HCT116 (cell line): ENCODE data around the gene CHAF1A. TPM values are rescaled to one million over a fixed set of nuclear protein-coding genes. Genes with fewer than 3 reads are reported as not detected.

ENCODE experiments used
- ATAC-seq: fragments of 200-7000 bp; cut with Tn5 transposase; 2 replicates; pipeline ENCODE4 v1.9.1; 2020; ENCODE audit warnings: mild to moderate bottlenecking, moderate library complexity
- BruUV-seq: library from RNA; stranded (reverse); fragments of 400-500 nt; replicated peaks from 2 replicates; lab custom pipeline; 2021; lab: Mats Ljungman, UMichigan
- CTCF ChIA-PET: fragments of 300-600 bp; sonication (Branson Sonifier 250); formaldehyde crosslinking; loops from one replicate; lab custom pipeline; 2021; ENCODE audit warnings: antibody characterized with exemption; lab: Charles Lee
- POLR2A ChIA-PET: fragments of 300-600, 350-600 bp; sonication (Branson Sonifier 250); formaldehyde crosslinking; loops from one replicate; lab custom pipeline; 2021; ENCODE audit warnings: antibody characterized with exemption; lab: Charles Lee
- RAD21 ChIA-PET, 2 experiments: fragments of 300-600 bp; sonication (Branson Sonifier 250); formaldehyde crosslinking; loops; one replicate each; lab custom pipeline; 2023; ENCODE audit warnings: low total read pairs in 2 of 2; ENCODE audit not compliant: uncharacterized antibody in 2 of 2, unreplicated experiment in 2 of 2, low non-redundant PET in 1 of 2; lab: Charles Lee
- DNase-seq: peaks from one replicate; pipeline ENCODE4 v3.0.0-alpha.2; 2010; ENCODE audit warnings: low read depth, low spot score
- H2AFZ ChIP-seq: fragments of 200-600 bp; shearing (Covaris generic), sonication (generic); 2 replicates; pipeline ENCODE4 v1.6.1; 2017; ENCODE audit warnings: low read depth, mixed run types, mixed read lengths, antibody characterized with exemption, low read length; ENCODE audit not compliant: poor library complexity, severe bottlenecking
- H3K27ac ChIP-seq: 2 replicates; pipeline ENCODE4 v1.5.1; 2012; ENCODE audit warnings: low read depth, low read length
- H3K27me3 ChIP-seq: fragments of 200-600 bp; sonication (generic); 2 replicates; pipeline ENCODE4 v1.6.1; 2016; ENCODE audit warnings: mixed run types, low read length, mixed read lengths; ENCODE audit not compliant: insufficient read depth
- H3K36me3 ChIP-seq, 2 experiments: fragments of 200-500 bp in 1 of 2; fragments of 200-600 bp in 1 of 2; sonication (Bioruptor generic) in 1 of 2; sonication (generic) in 1 of 2; 2 replicates each; pipeline versions ENCODE4 v1.5.1 to v1.6.1; 2014 to 2016; ENCODE audit warnings: low read length in 2 of 2, inconsistent platforms in 1 of 2, mixed read lengths in 1 of 2, mixed run types in 1 of 2; ENCODE audit not compliant: insufficient read depth in 2 of 2, control insufficient read depth in 1 of 2
- H3K4me1 ChIP-seq, 2 experiments: fragments of 200-600 bp in 1 of 2; sonication (generic) in 1 of 2; 2 replicates each; pipeline versions ENCODE4 v1.5.1 to v1.6.1; 2012 to 2017; ENCODE audit warnings: low read length in 2 of 2, inconsistent platforms in 1 of 2, mild to moderate bottlenecking in 1 of 2, mixed read lengths in 1 of 2, mixed run types in 1 of 2, moderate library complexity in 1 of 2; ENCODE audit not compliant: insufficient read depth in 2 of 2, control insufficient read depth in 1 of 2
- H3K4me2 ChIP-seq: fragments of 200-600 bp; sonication (generic); 2 replicates; pipeline ENCODE4 v1.6.1; 2017; ENCODE audit warnings: mixed run types, low read length, mixed read lengths
- H3K4me3 ChIP-seq, 2 experiments: fragments of 200-600 bp in 1 of 2; sonication (generic) in 1 of 2; replicated peaks in 1 of 2; 2 replicates each; pipeline ENCODE4 v1.5.1; 2011 to 2016; ENCODE audit warnings: low read length in 2 of 2, control low read depth in 1 of 2, low read depth in 1 of 2, mild to moderate bottlenecking in 1 of 2, mixed read lengths in 1 of 2, mixed run types in 1 of 2
- H3K79me2 ChIP-seq: fragments of 200-600 bp; sonication (generic); 2 replicates; pipeline ENCODE4 v1.6.1; 2017; ENCODE audit warnings: mild to moderate bottlenecking, mixed run types, low read length, moderate library complexity, mixed read lengths; ENCODE audit not compliant: insufficient read depth
- H3K9ac ChIP-seq: fragments of 200-600 bp; sonication (generic); 2 replicates; pipeline ENCODE4 v1.6.1; 2016; ENCODE audit warnings: low read length, mixed read lengths
- H3K9me2 ChIP-seq: fragments of 200-600 bp; sonication (generic), shearing (Covaris generic); 2 replicates; pipeline ENCODE4 v1.6.1; 2017; ENCODE audit warnings: mixed run types, mild to moderate bottlenecking, moderate library complexity; ENCODE audit not compliant: insufficient read depth
- H3K9me3 ChIP-seq, 2 experiments: fragments of 200-500 bp in 1 of 2; fragments of 200-600 bp in 1 of 2; sonication (Bioruptor generic) in 1 of 2; sonication (generic) in 1 of 2; 2 replicates each; pipeline ENCODE4 v1.6.1; 2014 to 2017; ENCODE audit warnings: low read length in 2 of 2, mixed read lengths in 2 of 2, inconsistent platforms in 1 of 2, low read depth in 1 of 2, mild to moderate bottlenecking in 1 of 2, mixed run types in 1 of 2, moderate library complexity in 1 of 2; ENCODE audit not compliant: control insufficient read depth in 1 of 2, insufficient read depth in 1 of 2
- H4K20me1 ChIP-seq: fragments of 200-600 bp; sonication (generic), shearing (Covaris generic); 2 replicates; pipeline ENCODE4 v1.6.1; 2017; ENCODE audit warnings: mixed run types, mild to moderate bottlenecking, moderate library complexity; ENCODE audit not compliant: insufficient read depth
- CBX3 ChIP-seq: IDR thresholded peaks from 2 replicates; pipeline ENCODE4 v1.6.1; 2012; ENCODE audit warnings: low read depth
- CEBPB ChIP-seq: IDR thresholded peaks from 2 replicates; pipeline ENCODE4 v1.6.1; 2012; ENCODE audit warnings: low read depth
- CTCF ChIP-seq, 3 experiments: fragments of 200-600 bp in 1 of 3; sonication (generic) in 1 of 3; IDR thresholded peaks in 2 of 3; conservative IDR thresholded peaks in 1 of 3; 2 replicates each; pipeline ENCODE4 v1.5.1; 2012 to 2017; ENCODE audit warnings: low read depth in 2 of 3, low read length in 2 of 3, antibody characterized with exemption in 1 of 3, borderline replicate concordance in 1 of 3, control low read depth in 1 of 3, mild to moderate bottlenecking in 1 of 3, mixed read lengths in 1 of 3, mixed run types in 1 of 3, moderate library complexity in 1 of 3; ENCODE audit not compliant: insufficient read depth in 1 of 3
- EGR1 ChIP-seq: IDR thresholded peaks from 2 replicates; pipeline ENCODE4 v1.6.1; 2012; ENCODE audit warnings: low read depth
- EZH2 ChIP-seq: fragments of 200-600 bp; sonication (generic); IDR thresholded peaks from 2 replicates; pipeline ENCODE4 v1.6.1; 2017; ENCODE audit warnings: antibody characterized with exemption, mixed run types
- EZH2phosphoT487 ChIP-seq: fragments of 200-600 bp; IDR thresholded peaks from 2 replicates; pipeline ENCODE4 v1.6.1; 2018; ENCODE audit warnings: antibody characterized with exemption, borderline replicate concordance
- FOSL1 ChIP-seq: IDR thresholded peaks from 2 replicates; pipeline ENCODE4 v1.6.1; 2012; ENCODE audit warnings: low read depth
- JUND ChIP-seq: IDR thresholded peaks from 2 replicates; pipeline ENCODE4 v1.6.1; 2012
- POLR2AphosphoS5 ChIP-seq: IDR thresholded peaks from 2 replicates; pipeline ENCODE4 v1.6.1; 2011; ENCODE audit warnings: mild to moderate bottlenecking, low read depth, low read length, moderate library complexity
- REST ChIP-seq: IDR thresholded peaks from 2 replicates; pipeline ENCODE4 v1.6.1; 2012; ENCODE audit warnings: low read depth
- SIN3A ChIP-seq: IDR thresholded peaks from 2 replicates; pipeline ENCODE4 v1.6.1; 2012; ENCODE audit warnings: low read depth
- SRF ChIP-seq: IDR thresholded peaks from 2 replicates; pipeline ENCODE4 v1.6.1; 2012; ENCODE audit warnings: low read depth
- YY1 ChIP-seq: IDR thresholded peaks from 2 replicates; pipeline ENCODE4 v1.6.1; 2011; ENCODE audit warnings: low read length, low read depth, moderate library complexity, mild to moderate bottlenecking; ENCODE audit not compliant: insufficient replicate concordance; ENCODE audit errors: extremely low read depth
- intact Hi-C: fragments of 100-400 bp; cut with micrococcal nuclease; formaldehyde crosslinking; loops from 2 replicates; pipeline ENCODE4 v1.10.0; 2022
- total RNA-seq: library from RNA; stranded (reverse); gene quantifications from one replicate; pipeline ENCODE4 v1.2.1, GENCODE V29; 2021; ENCODE audit not compliant: unreplicated experiment
- TF ChIP-seq, protein P1 (sequence below): IDR thresholded peaks from 2 replicates; pipeline ENCODE4 v1.6.1; 2011; ENCODE audit warnings: mild to moderate bottlenecking, low read length, moderate library complexity; ENCODE audit not compliant: insufficient replicate concordance; ENCODE audit errors: extremely low read depth
- TF ChIP-seq, protein P2 (sequence below): IDR thresholded peaks from 2 replicates; pipeline ENCODE4 v1.6.1; 2012
- TF ChIP-seq, protein P3 (sequence below): IDR thresholded peaks from 2 replicates; pipeline ENCODE4 v1.6.1; 2012

Gene CHAF1A
- total RNA-seq, 1 experiment from 2014 or later, result 69.9 TPM

- TF ChIP-seq, protein P1, sequence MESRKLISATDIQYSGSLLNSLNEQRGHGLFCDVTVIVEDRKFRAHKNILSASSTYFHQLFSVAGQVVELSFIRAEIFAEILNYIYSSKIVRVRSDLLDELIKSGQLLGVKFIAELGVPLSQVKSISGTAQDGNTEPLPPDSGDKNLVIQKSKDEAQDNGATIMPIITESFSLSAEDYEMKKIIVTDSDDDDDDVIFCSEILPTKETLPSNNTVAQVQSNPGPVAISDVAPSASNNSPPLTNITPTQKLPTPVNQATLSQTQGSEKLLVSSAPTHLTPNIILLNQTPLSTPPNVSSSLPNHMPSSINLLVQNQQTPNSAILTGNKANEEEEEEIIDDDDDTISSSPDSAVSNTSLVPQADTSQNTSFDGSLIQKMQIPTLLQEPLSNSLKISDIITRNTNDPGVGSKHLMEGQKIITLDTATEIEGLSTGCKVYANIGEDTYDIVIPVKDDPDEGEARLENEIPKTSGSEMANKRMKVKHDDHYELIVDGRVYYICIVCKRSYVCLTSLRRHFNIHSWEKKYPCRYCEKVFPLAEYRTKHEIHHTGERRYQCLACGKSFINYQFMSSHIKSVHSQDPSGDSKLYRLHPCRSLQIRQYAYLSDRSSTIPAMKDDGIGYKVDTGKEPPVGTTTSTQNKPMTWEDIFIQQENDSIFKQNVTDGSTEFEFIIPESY, result no peak
- TF ChIP-seq JUND, result no peak
- TF ChIP-seq CBX3, result no peak
- no peak for TF ChIP-seq EZH2
- no peak for TF ChIP-seq SIN3A
- TF ChIP-seq SRF, result no peak
- TF ChIP-seq EGR1, result no peak
- TF ChIP-seq POLR2AphosphoS5, result no peak
- no peak for TF ChIP-seq CEBPB
- TF ChIP-seq FOSL1, result no peak
Observed at GRCh38 chr19:4431296-4431695, 28.9 kb downstream of the CHAF1A start (continued).

GRCh38 chr19:4431808-4432674 is 29.6 kb downstream of the CHAF1A start:
- H3K79me2 ChIP-seq, result peaks cover 14% of the 10 kb centered on the region
- no peak overlapping the region for H2AFZ ChIP-seq
- ATAC-seq, result no peak
- H3K4me2 ChIP-seq, result no peak overlapping the region
- ChIA-PET POLR2A (no interaction called here), CTCF (no interaction called here), RAD21 (no interaction called here)
- H3K27me3 ChIP-seq, result no peaks in the 10 kb centered on the region
- no peaks in the 10 kb centered on the region for H3K9me3 ChIP-seq
- H3K36me3 ChIP-seq, result peaks cover 45 to 67% of the 10 kb centered on the region in 2 experiments; a peak in 3 of 4 replicates
- no peak overlapping the region for H3K4me3 ChIP-seq
- no peak overlapping the region for H3K27ac ChIP-seq
- no peak for DNase-seq
- no TSS peak for BruUV-seq
- no peaks in the 10 kb centered on the region for H4K20me1 ChIP-seq
- no peaks in the 10 kb centered on the region for H3K4me1 ChIP-seq
- no peaks in the 10 kb centered on the region for H3K9me2 ChIP-seq
- no peak overlapping the region for H3K9ac ChIP-seq
- intact Hi-C loops, result no loop called here
- no peak for TF ChIP-seq CEBPB
- TF ChIP-seq EGR1, result no peak
- TF ChIP-seq POLR2AphosphoS5, result no peak
- TF ChIP-seq SIN3A, result no peak
- no peak for TF ChIP-seq YY1
- TF ChIP-seq, protein P2, sequence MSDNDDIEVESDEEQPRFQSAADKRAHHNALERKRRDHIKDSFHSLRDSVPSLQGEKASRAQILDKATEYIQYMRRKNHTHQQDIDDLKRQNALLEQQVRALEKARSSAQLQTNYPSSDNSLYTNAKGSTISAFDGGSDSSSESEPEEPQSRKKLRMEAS, result no peak
- no peak for TF ChIP-seq CTCF (IDR thresholded peaks at IDR 0.05 in 2 of 3, conservative IDR thresholded peaks at IDR 0.05 in 1 of 3; ENCODE audit: borderline replicate concordance in 1 of 3, insufficient read depth in 1 of 3, low read depth in 2 of 3, low read length in 2 of 3)
- no peak for TF ChIP-seq REST
- TF ChIP-seq EZH2phosphoT487, result no peak
- no peak for TF ChIP-seq SRF
- TF ChIP-seq JUND, result no peak
- TF ChIP-seq, protein P3, sequence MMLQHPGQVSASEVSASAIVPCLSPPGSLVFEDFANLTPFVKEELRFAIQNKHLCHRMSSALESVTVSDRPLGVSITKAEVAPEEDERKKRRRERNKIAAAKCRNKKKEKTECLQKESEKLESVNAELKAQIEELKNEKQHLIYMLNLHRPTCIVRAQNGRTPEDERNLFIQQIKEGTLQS, result no peak
